ENCODE results near the gene TYMS.
A peak's percentile ranks its signal among the peaks of the same experiment; 100 is the strongest.
"Not testable (repeated sequence)": the region's sequence is repeated elsewhere in the genome, so short reads cannot be mapped to it uniquely, and the experiment has no call there.

TYMS gene

GRCh38 chr18:678482-679182 lies 21.2 kb downstream of the TYMS start:
- DNase-seq (ENCODE audit: low read depth), result no peak

GRCh38 chr18:679516-679915 lies 22.1 kb downstream of the TYMS start:
- DNase-seq (ENCODE audit: low read depth), result no peak

- DNase-seq (ENCODE audit: low read depth), result no peak
These were observed 22.9 kb downstream of the TYMS start for GRCh38 chr18:680392-680791.

- no peak for DNase-seq (ENCODE audit: low read depth)
These were observed 24.5 kb downstream of the TYMS start for GRCh38 chr18:681985-682384.

GRCh38 chr18:682416-682815 lies 25.0 kb downstream of the TYMS start:
- not testable (repeated sequence) for DNase-seq (ENCODE audit: low read depth)

- DNase-seq (ENCODE audit: low read depth), result no peak
These were observed 25.4 kb downstream of the TYMS start for GRCh38 chr18:682833-683232.

- DNase-seq (ENCODE audit: low read depth), result no peak
These were observed 26.1 kb downstream of the TYMS start for GRCh38 chr18:683531-683930.

GRCh38 chr18:685438-685837 lies 28.0 kb downstream of the TYMS start:
- DNase-seq (ENCODE audit: low read depth), result no peak

GRCh38 chr18:686339-687111 lies 29.1 kb downstream of the TYMS start:
- no peak for DNase-seq (ENCODE audit: low read depth)

GRCh38 chr18:688323-688722 lies 30.9 kb downstream of the TYMS start:
- DNase-seq (ENCODE audit: low read depth), result no peak

- DNase-seq (ENCODE audit: low read depth), result no peak
These were observed 35.4 kb downstream of the TYMS start for GRCh38 chr18:692824-693223.

- DNase-seq (ENCODE audit: low read depth), result no peak
These were observed 36.2 kb downstream of the TYMS start for GRCh38 chr18:693466-694187.

GRCh38 chr18:697012-697411 lies 39.6 kb downstream of the TYMS start:
- DNase-seq (ENCODE audit: low read depth), result no peak

- DNase-seq (ENCODE audit: low read depth), result no peak
These were observed 40.3 kb downstream of the TYMS start for GRCh38 chr18:697800-698199.

- peak; percentile 27 for DNase-seq (ENCODE audit: low read depth)
These were observed 45.9 kb downstream of the TYMS start for GRCh38 chr18:703213-703967.

GRCh38 chr18:706405-706804 lies 49.0 kb downstream of the TYMS start:
- no peak for DNase-seq (ENCODE audit: low read depth)

- DNase-seq (ENCODE audit: low read depth), result no peak
These were observed 50.6 kb downstream of the TYMS start for GRCh38 chr18:708096-708495.

- no peak for DNase-seq (ENCODE audit: low read depth)
These were observed 52.3 kb downstream of the TYMS start for GRCh38 chr18:709771-710170.

GRCh38 chr18:710418-711300 lies 53.2 kb downstream of the TYMS start:
- no peak for DNase-seq (ENCODE audit: low read depth)

- DNase-seq (ENCODE audit: low read depth), result no peak
These were observed 53.8 kb downstream of the TYMS start for GRCh38 chr18:711310-711656.

GRCh38 chr18:711657-712400 lies 54.4 kb downstream of the TYMS start:
- peak; percentile 58 for DNase-seq (ENCODE audit: low read depth)
